CD14-positive monocyte (primary cell): ENCODE data around the gene KRTAP16-1. TPM values are rescaled to one million over a fixed set of nuclear protein-coding genes. Genes with fewer than 3 reads are reported as not detected.

Source experiments
- DNase-seq, 3 donors: peaks; one replicate each; pipeline ENCODE4 v3.0.0-alpha.2; 2011 to 2022
- H2AFZ ChIP-seq: 2 replicates; pipeline ENCODE4 v1.6.0; 2012; ENCODE audit warnings: mild to moderate bottlenecking, low read depth, low read length, inconsistent platforms; ENCODE audit not compliant: insufficient read depth, poor library complexity, severe bottlenecking
- H3K27ac ChIP-seq, 2 donors: 1 replicate in 1 of 2; 2 replicates in 1 of 2; pipeline ENCODE4 v1.5.1; 2012 to 2013; ENCODE audit warnings: low read length in 2 of 2, control low read depth in 1 of 2, inconsistent platforms in 1 of 2, low read depth in 1 of 2, mild to moderate bottlenecking in 1 of 2
- H3K27me3 ChIP-seq, 2 donors: one replicate each; pipeline versions ENCODE4 v1.6.0 to v1.6.1; 2011 to 2013; ENCODE audit warnings: low read length in 2 of 2; ENCODE audit not compliant: control insufficient read depth in 2 of 2, insufficient read depth in 2 of 2
- H3K36me3 ChIP-seq, 2 donors: replicated peaks in 1 of 2; 1 replicate in 1 of 2; 2 replicates in 1 of 2; pipeline versions ENCODE4 v1.5.1 to v1.6.1; 2012 to 2013; ENCODE audit warnings: low read length in 2 of 2, control low read depth in 1 of 2, inconsistent platforms in 1 of 2, mild to moderate bottlenecking in 1 of 2; ENCODE audit not compliant: insufficient read depth in 2 of 2, control insufficient read depth in 1 of 2
- H3K4me1 ChIP-seq, 2 donors: 1 replicate in 1 of 2; 2 replicates in 1 of 2; pipeline versions ENCODE4 v1.5.1 to v1.6.1; 2012 to 2013; ENCODE audit warnings: low read length in 2 of 2, control low read depth in 1 of 2, inconsistent platforms in 1 of 2, mild to moderate bottlenecking in 1 of 2, moderate library complexity in 1 of 2; ENCODE audit not compliant: insufficient read depth in 2 of 2, control insufficient read depth in 1 of 2
- H3K4me2 ChIP-seq: replicated peaks from 2 replicates; pipeline ENCODE3; 2012; ENCODE audit warnings: low read length, moderate library complexity, mild to moderate bottlenecking; ENCODE audit not compliant: poor library complexity, severe bottlenecking; ENCODE audit errors: extremely low read depth
- H3K4me3 ChIP-seq, 3 experiments: fragments of 200-600 bp in 1 of 3; sonication (generic) in 1 of 3; replicated peaks in 1 of 3; 1 replicate in 2 of 3; 2 replicates in 1 of 3; pipeline ENCODE4 v1.5.1; 2011 to 2013; ENCODE audit warnings: low read length in 3 of 3, mild to moderate bottlenecking in 3 of 3, control low read depth in 2 of 3, low read depth in 2 of 3, inconsistent platforms in 1 of 3, moderate library complexity in 1 of 3
- H3K79me2 ChIP-seq: 2 replicates; pipeline ENCODE4 v1.6.0; 2012; ENCODE audit warnings: mild to moderate bottlenecking, control low read depth, inconsistent platforms, low read length, moderate library complexity; ENCODE audit not compliant: insufficient read depth
- H3K9ac ChIP-seq: 2 replicates; pipeline ENCODE4 v1.6.0; 2017; ENCODE audit warnings: low read length, mild to moderate bottlenecking; ENCODE audit not compliant: insufficient read depth, poor library complexity, severe bottlenecking
- H3K9me3 ChIP-seq, 2 donors: replicated peaks in 1 of 2; 1 replicate in 1 of 2; 2 replicates in 1 of 2; pipeline versions ENCODE4 v1.5.1 to v1.6.1; 2012 to 2013; ENCODE audit warnings: low read length in 2 of 2, control low read depth in 1 of 2; ENCODE audit not compliant: control insufficient read depth in 1 of 2, insufficient read depth in 1 of 2
- H4K20me1 ChIP-seq: 2 replicates; pipeline ENCODE4 v1.6.0; 2012; ENCODE audit warnings: mild to moderate bottlenecking, low read length, control low read depth, moderate library complexity; ENCODE audit not compliant: insufficient read depth
- H3K27ac Mint-ChIP-seq, 7 donors: one replicate each; pipeline ENCODE4 v1.8.0; 2020; ENCODE audit warnings: mild to moderate bottlenecking in 7 of 7, mixed read lengths in 7 of 7, moderate library complexity in 6 of 7, inconsistent platforms in 2 of 7
- H3K27me3 Mint-ChIP-seq, 3 donors: one replicate each; pipeline ENCODE4 v1.8.0; 2021 to 2022; ENCODE audit warnings: low read depth in 3 of 3, mild to moderate bottlenecking in 3 of 3, mixed read lengths in 3 of 3, moderate library complexity in 3 of 3, inconsistent platforms in 1 of 3
- H3K36me3 Mint-ChIP-seq, 2 donors: one replicate each; pipeline ENCODE4 v1.8.0; 2020; ENCODE audit warnings: mixed read lengths in 2 of 2, inconsistent platforms in 1 of 2, mild to moderate bottlenecking in 1 of 2
- H3K4me1 Mint-ChIP-seq: one replicate; pipeline ENCODE4 v1.8.0; 2020; ENCODE audit warnings: mild to moderate bottlenecking, mixed read lengths
- H3K4me3 Mint-ChIP-seq, 2 donors: one replicate each; pipeline ENCODE4 v1.8.0; 2020; ENCODE audit warnings: mild to moderate bottlenecking in 2 of 2, mixed read lengths in 2 of 2, moderate library complexity in 1 of 2
- H3K9me3 Mint-ChIP-seq, 7 donors: one replicate each; pipeline ENCODE4 v1.8.0; 2020 to 2022; ENCODE audit warnings: mixed read lengths in 7 of 7, mild to moderate bottlenecking in 6 of 7, moderate library complexity in 6 of 7, inconsistent platforms in 2 of 7
- WGBS: methylation state at CpG from one replicate; pipeline ENCODE4 v1.1.5; 2013; ENCODE audit warnings: missing lambda C conversion rate; ENCODE audit not compliant: insufficient coverage; 5-methylcytosine and 5-hydroxymethylcytosine counted together
- intact Hi-C, 2 donors: fragments of 100-400 bp; cut with micrococcal nuclease; formaldehyde crosslinking; loops; one replicate each; pipeline versions ENCODE4 v1.15.0 to v1.15.1; 2023
- polyA plus RNA-seq, 3 donors: library from polyadenylated mRNA; depleted of rRNA in 1 of 3; unstranded in 2 of 3; stranded (reverse) in 1 of 3; fragments of 300-500 nt in 2 of 3; fragments of >200 nt in 1 of 3; fragmentation: Illumina TruSeq in 2 of 3; gene quantifications; 1 replicate in 2 of 3; 2 replicates in 1 of 3; pipeline ENCODE4 v1.2.3, GENCODE V29; 2012 to 2021
- TF ChIP-seq, protein P1 (sequence below): fragments of 200-600 bp; IDR thresholded peaks from one replicate; pipeline ENCODE4 v1.8.0; 2022; ENCODE audit warnings: antibody characterized with exemption, mild to moderate bottlenecking

KRTAP16-1 gene
- polyA plus RNA-seq, 3 donors: not detected

DNA sequence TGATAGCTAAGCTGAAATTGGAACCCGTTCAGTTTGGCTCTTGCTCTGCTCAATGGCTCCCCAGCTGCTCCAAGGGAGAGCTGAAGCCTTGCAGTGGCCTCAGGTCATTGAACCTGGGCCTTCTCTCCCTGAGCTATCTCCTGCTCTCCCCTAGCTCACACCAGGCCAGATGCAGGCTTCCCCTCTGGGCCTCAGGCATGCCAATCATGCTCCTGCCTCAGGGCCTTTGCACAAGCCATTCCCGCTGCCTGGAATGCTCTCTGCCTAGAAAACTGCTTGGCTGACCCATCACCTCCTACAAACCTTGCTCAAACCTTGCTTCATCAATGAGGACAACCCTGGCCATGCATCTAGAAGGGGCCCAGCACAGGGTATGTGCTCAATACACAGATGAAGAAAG, 23.1 kb upstream of the KRTAP16-1 start:
- DNase-seq: no peak
- H3K27me3 Mint-ChIP-seq: peaks cover 2 to 5% (median 4%) of the 10 kb centered on the region in 3 donors
- Histone ChIP-seq H3K9ac (no peak overlapping the region), H3K27ac (no peak overlapping the region), H3K4me2 (no peak overlapping the region), H3K36me3 (no peaks in the 10 kb centered on the region), H3K27me3 (no peaks in the 10 kb centered on the region), H3K4me3 (no peak overlapping the region), H3K79me2 (no peaks in the 10 kb centered on the region), H3K4me1 (peaks cover 0 to 7% of the 10 kb centered on the region in 2 donors), H4K20me1 (no peaks in the 10 kb centered on the region), H2AFZ (no peak overlapping the region), H3K9me3 (no peaks in the 10 kb centered on the region)
- H3K27ac Mint-ChIP-seq: no peak overlapping the region
- TF ChIP-seq, protein P1, sequence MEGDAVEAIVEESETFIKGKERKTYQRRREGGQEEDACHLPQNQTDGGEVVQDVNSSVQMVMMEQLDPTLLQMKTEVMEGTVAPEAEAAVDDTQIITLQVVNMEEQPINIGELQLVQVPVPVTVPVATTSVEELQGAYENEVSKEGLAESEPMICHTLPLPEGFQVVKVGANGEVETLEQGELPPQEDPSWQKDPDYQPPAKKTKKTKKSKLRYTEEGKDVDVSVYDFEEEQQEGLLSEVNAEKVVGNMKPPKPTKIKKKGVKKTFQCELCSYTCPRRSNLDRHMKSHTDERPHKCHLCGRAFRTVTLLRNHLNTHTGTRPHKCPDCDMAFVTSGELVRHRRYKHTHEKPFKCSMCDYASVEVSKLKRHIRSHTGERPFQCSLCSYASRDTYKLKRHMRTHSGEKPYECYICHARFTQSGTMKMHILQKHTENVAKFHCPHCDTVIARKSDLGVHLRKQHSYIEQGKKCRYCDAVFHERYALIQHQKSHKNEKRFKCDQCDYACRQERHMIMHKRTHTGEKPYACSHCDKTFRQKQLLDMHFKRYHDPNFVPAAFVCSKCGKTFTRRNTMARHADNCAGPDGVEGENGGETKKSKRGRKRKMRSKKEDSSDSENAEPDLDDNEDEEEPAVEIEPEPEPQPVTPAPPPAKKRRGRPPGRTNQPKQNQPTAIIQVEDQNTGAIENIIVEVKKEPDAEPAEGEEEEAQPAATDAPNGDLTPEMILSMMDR: no peak
- H3K9me3 Mint-ChIP-seq: peaks cover 0 to 2% (median 0%) of the 10 kb centered on the region in 7 donors
- whole genome bisulfite sequencing: 78% methylated on average over 2 of the region's 2 CpGs
- no peak overlapping the region for H3K4me3 Mint-ChIP-seq
- no peaks in the 10 kb centered on the region for H3K36me3 Mint-ChIP-seq
- intact Hi-C loops: no loop called here
- H3K4me1 Mint-ChIP-seq: peaks cover 8% of the 10 kb centered on the region

DNA sequence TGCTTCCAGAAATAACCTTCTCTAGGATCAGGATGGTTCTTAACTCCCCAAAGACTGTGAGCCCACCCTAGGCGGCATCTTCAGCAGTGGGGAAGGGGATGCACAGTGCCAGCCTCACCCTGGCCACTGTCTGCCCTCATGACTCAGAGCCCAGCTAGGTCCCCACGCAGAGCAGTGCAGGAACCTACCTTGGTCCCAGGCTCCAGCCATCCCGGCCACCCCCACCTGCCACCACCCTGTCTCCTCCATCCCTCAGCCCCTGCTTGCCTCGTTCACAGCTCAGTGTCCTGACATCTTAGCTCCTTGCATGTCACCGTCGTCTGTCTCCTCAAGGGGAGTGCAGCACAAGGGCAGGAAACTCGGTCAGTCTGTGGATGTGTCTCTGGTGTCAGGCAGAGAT, 22.5 kb upstream of the KRTAP16-1 start:
- no peak overlapping the region for H3K9ac ChIP-seq
- H3K4me3 ChIP-seq: no peak overlapping the region
- Mint-ChIP-seq H3K9me3 (peaks cover 0 to 2% (median 0%) of the 10 kb centered on the region in 7 donors), H3K27me3 (peaks cover 2 to 5% (median 2%) of the 10 kb centered on the region in 3 donors), H3K36me3 (no peaks in the 10 kb centered on the region), H3K4me3 (no peak overlapping the region), H3K4me1 (peaks cover 14% of the 10 kb centered on the region), H3K27ac (no peak overlapping the region)
- H3K4me1 ChIP-seq: peaks cover 0 to 12% of the 10 kb centered on the region in 2 donors
- H3K9me3 ChIP-seq: no peaks in the 10 kb centered on the region
- H3K36me3 ChIP-seq: no peaks in the 10 kb centered on the region
- no peak overlapping the region for H3K27ac ChIP-seq
- WGBS: 93% methylated on average over 6 of the region's 7 CpGs
- H4K20me1 ChIP-seq: no peaks in the 10 kb centered on the region
- intact Hi-C loops: no loop called here
- H3K79me2 ChIP-seq: no peaks in the 10 kb centered on the region
- H2AFZ ChIP-seq: no peak overlapping the region
- no peak for DNase-seq
- no peaks in the 10 kb centered on the region for H3K27me3 ChIP-seq
- no peak overlapping the region for H3K4me2 ChIP-seq
- TF ChIP-seq, protein P1: no peak
